HepG2 (cell line): ENCODE measurements around the gene BCL2.

Experiments used
- AKAP8 ChIP-seq: sonication (generic); formaldehyde crosslinking; IDR thresholded peaks from 2 replicates; pipeline ENCODE4 v1.5.1; 2020; ENCODE audit warnings: mild to moderate bottlenecking, missing genetic modification reagents
- ARNT ChIP-seq: fragments of 450-650 bp; IDR thresholded peaks from 2 replicates; pipeline ENCODE4 v1.6.1; 2017
- ZBTB7A ChIP-seq: sonication (generic); formaldehyde crosslinking; IDR thresholded peaks from 2 replicates; pipeline ENCODE4 v1.8.0; 2022; ENCODE audit warnings: mild to moderate bottlenecking, missing genetic modification reagents
- ZFP1 ChIP-seq: IDR thresholded peaks from 2 replicates; pipeline ENCODE4 v1.6.1; 2016

DNA sequence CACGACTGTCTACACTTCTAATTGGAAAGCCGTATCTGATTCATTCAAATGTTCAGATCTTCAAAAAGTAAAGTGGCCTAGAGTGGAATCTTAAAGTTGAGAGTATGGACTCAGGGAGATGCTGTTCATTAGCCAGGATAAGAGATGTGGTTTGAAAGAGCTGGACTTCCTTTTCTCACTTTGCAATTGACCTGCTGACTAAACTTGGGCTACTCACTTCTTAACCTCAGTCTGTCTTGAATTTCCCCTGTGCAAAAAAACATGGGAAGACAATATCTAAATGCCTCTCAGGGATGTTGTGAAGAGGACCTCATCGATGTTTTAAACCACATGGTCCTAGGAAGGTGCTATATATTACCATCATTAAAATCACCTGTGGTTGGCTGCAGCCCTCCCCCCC, 64.1 kb downstream of the BCL2 start:
- TF ChIP-seq AKAP8 (CRISPR knock-in tag) (no peak), ZFP1 (CRISPR knock-in tag) (no peak), ARNT (no peak), ZBTB7A (CRISPR knock-in tag) (no peak)
